Central memory CD4-positive, alpha-beta T cell (primary cell): Measurements from ENCODE around the gene DERL2.
"Not testable (repeated sequence)": the region's sequence is repeated elsewhere in the genome, so short reads cannot be mapped to it uniquely, and the experiment has no call there.

Experiments used
- DNase-seq: peaks from one replicate; pipeline ENCODE4 v3.0.0; 2022

Gene DERL2

GRCh38 chr17:5435781-5436315 is 50.1 kb downstream of the DERL2 start:
- DNase-seq, result not testable (repeated sequence)

GRCh38 chr17:5434984-5435383 is 51.0 kb downstream of the DERL2 start:
- DNase-seq, result no peak

DNA sequence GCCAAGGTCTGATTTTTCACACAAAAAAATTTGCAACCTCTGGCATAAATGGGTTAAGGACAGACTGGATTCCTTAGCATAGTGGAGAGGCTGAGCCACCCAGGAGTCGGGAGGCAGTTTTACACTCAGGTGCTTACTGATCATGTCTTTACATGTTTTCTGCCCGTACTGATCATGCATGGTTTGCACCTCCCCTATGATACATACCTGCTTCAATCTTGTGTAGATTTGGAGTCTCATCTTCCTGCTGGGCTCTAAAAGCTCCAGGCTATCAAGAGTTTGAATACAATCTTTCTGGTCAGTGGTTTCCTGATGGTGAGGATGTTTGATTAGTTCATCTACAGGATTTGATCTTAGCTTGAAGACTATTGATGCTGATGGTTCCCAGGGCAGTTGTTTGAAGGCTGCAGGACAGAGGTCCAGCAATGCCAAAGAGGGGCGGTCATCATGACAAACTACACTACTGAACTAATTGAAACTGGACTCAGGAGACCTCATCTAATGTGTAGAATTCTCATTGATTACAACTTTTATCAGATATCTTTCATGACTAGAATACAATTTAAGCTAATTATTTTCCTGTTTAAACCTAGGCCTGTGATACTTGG is 53.9 kb downstream of the DERL2 start:
- DNase-seq, result no peak

DNA sequence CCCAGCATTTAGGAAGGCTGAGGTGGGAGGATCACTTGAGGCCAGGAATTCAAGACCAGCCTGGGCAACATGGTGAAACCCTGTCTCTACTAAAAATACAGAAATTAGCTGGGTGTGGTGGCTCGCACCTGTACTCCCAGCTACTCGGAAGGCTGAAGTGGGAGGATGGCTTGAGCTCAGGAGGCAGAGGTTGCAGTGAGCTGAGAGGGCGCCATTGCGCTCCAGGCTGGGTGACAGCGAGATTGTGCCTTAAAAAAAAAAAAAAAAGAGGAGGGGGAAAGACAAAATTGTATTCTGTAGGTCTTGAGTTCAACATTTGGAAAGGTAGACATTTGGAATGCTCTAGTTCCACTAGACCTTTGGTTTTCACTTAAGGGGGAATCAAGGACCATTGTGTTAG is 54.7 kb downstream of the DERL2 start:
- DNase-seq, result not testable (repeated sequence)

- DNase-seq, result no peak
Observed at GRCh38 chr17:5430413-5430999, 55.5 kb downstream of the DERL2 start.

- no peak for DNase-seq
Observed at GRCh38 chr17:5429191-5429887, 56.6 kb downstream of the DERL2 start.

GRCh38 chr17:5425826-5426225 is 60.2 kb downstream of the DERL2 start:
- no peak for DNase-seq

DNA sequence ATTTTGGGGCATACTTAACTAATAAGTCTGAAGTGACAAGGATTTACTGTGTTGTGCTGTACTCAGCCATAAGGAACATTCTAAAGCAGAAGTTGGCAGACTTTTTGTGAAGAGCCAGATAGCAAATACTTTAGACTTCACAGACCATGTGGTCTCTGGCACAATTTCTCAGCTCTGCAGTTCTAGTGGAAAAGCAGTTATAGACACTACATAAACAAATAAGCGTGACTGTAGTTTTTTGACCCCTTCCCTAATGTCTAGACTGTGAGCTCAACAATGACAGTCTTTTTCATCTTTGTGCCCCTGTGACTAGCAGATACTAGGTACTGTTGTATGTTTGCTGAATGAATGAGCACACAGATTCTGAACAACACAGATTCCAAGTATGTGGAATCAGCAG is 61.1 kb downstream of the DERL2 start:
- DNase-seq, result no peak

DNA sequence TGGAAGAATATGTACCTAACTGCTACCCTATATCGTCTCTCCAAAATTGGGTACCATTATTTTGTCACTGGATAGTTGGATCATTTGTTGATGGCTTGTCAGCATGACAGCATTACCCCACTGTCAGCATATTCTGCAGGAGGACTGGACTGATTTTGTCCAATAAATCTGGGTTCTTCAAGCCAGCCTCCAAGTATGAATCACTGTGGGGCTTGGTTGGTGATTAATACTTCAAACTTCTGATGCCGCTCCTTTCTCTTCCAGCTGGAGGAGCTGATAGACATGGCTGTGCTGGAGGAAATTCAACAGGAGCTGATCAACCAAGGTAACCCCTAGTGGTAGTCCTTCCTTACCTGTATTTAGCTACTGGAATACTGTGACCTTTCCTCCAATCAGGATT is 63.5 kb downstream of the DERL2 start:
- DNase-seq, result no peak
